Calu3 (cell line): ENCODE results near the gene INPP5F. TPM values are rescaled to one million over a fixed set of nuclear protein-coding genes. Genes with fewer than 3 reads are reported as not detected.

Experiments
- Bru-seq: library from RNA; stranded (reverse); fragments of 400-500 nt; gene quantifications from one replicate; lab custom pipeline; 2021; lab: Mats Ljungman, UMichigan
- BruChase-seq, 2 experiments: library from RNA; stranded (reverse); fragments of 400-500 nt; gene quantifications; one replicate each; lab custom pipeline; 2021; lab: Mats Ljungman, UMichigan
- BruUV-seq: library from RNA; stranded (reverse); fragments of 400-500 nt; replicated peaks from 2 replicates; lab custom pipeline; 2021; lab: Mats Ljungman, UMichigan
- CTCF ChIA-PET: fragments of 300-600 bp; sonication (Branson Sonifier 250); formaldehyde crosslinking; loops from one replicate; lab custom pipeline; 2022; ENCODE audit warnings: antibody characterized with exemption; lab: Charles Lee
- DNase-seq: peaks from one replicate; pipeline ENCODE4 v3.0.0; 2022
- H3K27ac Mint-ChIP-seq: one replicate; pipeline ENCODE4 v1.8.0; 2022; ENCODE audit warnings: mixed read lengths; ENCODE audit not compliant: unreplicated experiment
- H3K27me3 Mint-ChIP-seq: one replicate; pipeline ENCODE4 v1.8.0; 2022; ENCODE audit warnings: mixed read lengths; ENCODE audit not compliant: unreplicated experiment
- H3K36me3 Mint-ChIP-seq: one replicate; pipeline ENCODE4 v1.8.0; 2022; ENCODE audit warnings: mild to moderate bottlenecking, moderate library complexity, mixed read lengths; ENCODE audit not compliant: insufficient read depth, unreplicated experiment
- H3K4me1 Mint-ChIP-seq: one replicate; pipeline ENCODE4 v1.8.0; 2022; ENCODE audit warnings: mild to moderate bottlenecking, low read depth, mixed read lengths; ENCODE audit not compliant: unreplicated experiment
- H3K4me3 Mint-ChIP-seq: one replicate; pipeline ENCODE4 v1.8.0; 2022; ENCODE audit warnings: mild to moderate bottlenecking, low read depth, moderate library complexity, mixed read lengths; ENCODE audit not compliant: unreplicated experiment
- H3K9me3 Mint-ChIP-seq: one replicate; pipeline ENCODE4 v1.8.0; 2022; ENCODE audit warnings: low read depth, mixed read lengths; ENCODE audit not compliant: unreplicated experiment
- intact Hi-C: fragments of 100-400 bp; cut with micrococcal nuclease; formaldehyde crosslinking; loops from one replicate; pipeline ENCODE4 v1.10.0; 2022; ENCODE audit not compliant: unreplicated experiment
- long read RNA-seq: library from polyadenylated mRNA; stranded (forward); transcript quantifications from one replicate; pipeline ENCODE4 v2.0.0, GENCODE V29; 2022
- total RNA-seq: library from RNA; stranded (reverse); gene quantifications from 2 replicates; pipeline ENCODE4 v1.2.3, GENCODE V29; 2022
- TF ChIP-seq, protein P1 (sequence below): fragments of 200-600 bp; IDR thresholded peaks from one replicate; pipeline ENCODE4 v1.8.0; 2022; ENCODE audit warnings: antibody characterized with exemption; ENCODE audit not compliant: unreplicated experiment

The INPP5F gene, protein sequence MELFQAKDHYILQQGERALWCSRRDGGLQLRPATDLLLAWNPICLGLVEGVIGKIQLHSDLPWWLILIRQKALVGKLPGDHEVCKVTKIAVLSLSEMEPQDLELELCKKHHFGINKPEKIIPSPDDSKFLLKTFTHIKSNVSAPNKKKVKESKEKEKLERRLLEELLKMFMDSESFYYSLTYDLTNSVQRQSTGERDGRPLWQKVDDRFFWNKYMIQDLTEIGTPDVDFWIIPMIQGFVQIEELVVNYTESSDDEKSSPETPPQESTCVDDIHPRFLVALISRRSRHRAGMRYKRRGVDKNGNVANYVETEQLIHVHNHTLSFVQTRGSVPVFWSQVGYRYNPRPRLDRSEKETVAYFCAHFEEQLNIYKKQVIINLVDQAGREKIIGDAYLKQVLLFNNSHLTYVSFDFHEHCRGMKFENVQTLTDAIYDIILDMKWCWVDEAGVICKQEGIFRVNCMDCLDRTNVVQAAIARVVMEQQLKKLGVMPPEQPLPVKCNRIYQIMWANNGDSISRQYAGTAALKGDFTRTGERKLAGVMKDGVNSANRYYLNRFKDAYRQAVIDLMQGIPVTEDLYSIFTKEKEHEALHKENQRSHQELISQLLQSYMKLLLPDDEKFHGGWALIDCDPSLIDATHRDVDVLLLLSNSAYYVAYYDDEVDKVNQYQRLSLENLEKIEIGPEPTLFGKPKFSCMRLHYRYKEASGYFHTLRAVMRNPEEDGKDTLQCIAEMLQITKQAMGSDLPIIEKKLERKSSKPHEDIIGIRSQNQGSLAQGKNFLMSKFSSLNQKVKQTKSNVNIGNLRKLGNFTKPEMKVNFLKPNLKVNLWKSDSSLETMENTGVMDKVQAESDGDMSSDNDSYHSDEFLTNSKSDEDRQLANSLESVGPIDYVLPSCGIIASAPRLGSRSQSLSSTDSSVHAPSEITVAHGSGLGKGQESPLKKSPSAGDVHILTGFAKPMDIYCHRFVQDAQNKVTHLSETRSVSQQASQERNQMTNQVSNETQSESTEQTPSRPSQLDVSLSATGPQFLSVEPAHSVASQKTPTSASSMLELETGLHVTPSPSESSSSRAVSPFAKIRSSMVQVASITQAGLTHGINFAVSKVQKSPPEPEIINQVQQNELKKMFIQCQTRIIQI
- total RNA-seq (6.9 and 7.3 TPM in 2 replicates), Bru-seq, nascent RNA (percentile 53 among the genes with signal in this experiment), BruChase-seq, experiment 1, labeled RNA remaining after a 6-hour chase (percentile 47 among the genes with signal in this experiment), BruChase-seq, experiment 2, labeled RNA remaining after a 2-hour chase (percentile 52 among the genes with signal in this experiment)
- long read RNA-seq, full-length matches to known transcripts, result 1 of 13 reads
- long read RNA-seq, partial matches to known transcripts, result 0 of 13 reads
- long read RNA-seq, other reads (novel, unspliced or antisense), result 12 of 13 reads

DNA sequence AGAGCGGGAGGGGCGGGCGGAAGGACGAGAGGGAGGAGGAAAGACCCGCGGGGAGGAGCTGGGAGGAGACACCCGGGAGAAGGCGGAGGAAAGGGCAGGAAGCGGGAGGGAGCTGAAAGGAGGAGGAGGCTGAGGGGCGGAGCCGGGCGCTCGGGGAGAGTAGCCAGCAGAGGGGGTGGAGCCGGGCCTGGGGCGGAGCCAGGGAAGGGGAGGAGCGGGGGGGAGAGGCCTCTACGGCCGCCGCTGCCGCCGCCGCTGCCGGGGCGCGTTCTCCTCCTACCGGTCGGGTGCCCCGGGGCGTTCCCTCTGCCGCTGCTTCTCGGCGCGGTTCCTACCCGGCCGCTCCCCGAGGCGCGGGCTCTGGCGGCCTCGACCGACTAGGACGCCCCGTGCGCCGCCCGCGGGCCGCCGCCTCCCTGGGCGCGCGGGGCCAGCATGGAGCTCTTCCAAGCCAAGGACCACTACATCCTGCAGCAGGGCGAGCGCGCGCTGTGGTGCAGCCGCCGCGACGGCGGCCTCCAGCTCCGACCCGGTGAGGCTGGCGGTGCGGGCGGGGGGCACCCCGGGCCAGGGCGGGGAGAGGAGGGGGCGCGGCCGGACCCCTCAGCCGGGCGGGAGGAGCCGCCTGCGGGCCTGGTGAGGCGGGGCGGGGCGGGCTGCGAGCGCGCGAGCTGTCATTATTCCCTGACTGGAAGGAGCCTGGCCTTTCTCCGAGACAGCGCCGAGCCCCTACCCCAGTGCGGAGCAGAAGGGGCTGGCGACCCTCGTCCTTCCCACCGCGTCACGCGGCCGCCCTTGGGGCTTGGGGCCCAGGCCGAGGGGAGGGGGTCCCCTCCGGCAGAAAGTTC lies at the start of gene INPP5F:
Gene INPP5F, plus strand, starts transcription at position 223 of the 848 bp plus-strand sequence. Its CDS starts 213 bp downstream, at position 436.
- Mint-ChIP-seq H3K9me3 (no peaks in the 10 kb centered on the region), H3K27me3 (no peaks in the 10 kb centered on the region), H3K4me1 (peaks cover 26% of the 10 kb centered on the region), H3K4me3 (peak within 1 kb of the TSS; percentile 72), H3K36me3 (peaks cover 16% of the 10 kb centered on the region), H3K27ac (peak within 1 kb of the TSS; percentile 61)
- DNase-seq, result peak; percentile 97
- TF ChIP-seq, protein P1, sequence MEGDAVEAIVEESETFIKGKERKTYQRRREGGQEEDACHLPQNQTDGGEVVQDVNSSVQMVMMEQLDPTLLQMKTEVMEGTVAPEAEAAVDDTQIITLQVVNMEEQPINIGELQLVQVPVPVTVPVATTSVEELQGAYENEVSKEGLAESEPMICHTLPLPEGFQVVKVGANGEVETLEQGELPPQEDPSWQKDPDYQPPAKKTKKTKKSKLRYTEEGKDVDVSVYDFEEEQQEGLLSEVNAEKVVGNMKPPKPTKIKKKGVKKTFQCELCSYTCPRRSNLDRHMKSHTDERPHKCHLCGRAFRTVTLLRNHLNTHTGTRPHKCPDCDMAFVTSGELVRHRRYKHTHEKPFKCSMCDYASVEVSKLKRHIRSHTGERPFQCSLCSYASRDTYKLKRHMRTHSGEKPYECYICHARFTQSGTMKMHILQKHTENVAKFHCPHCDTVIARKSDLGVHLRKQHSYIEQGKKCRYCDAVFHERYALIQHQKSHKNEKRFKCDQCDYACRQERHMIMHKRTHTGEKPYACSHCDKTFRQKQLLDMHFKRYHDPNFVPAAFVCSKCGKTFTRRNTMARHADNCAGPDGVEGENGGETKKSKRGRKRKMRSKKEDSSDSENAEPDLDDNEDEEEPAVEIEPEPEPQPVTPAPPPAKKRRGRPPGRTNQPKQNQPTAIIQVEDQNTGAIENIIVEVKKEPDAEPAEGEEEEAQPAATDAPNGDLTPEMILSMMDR, result no peak
- intact Hi-C loops, result loop anchor here (5.0 kb wide), 1 partner anchor 119 kb away; no protein-coding TSS in a partner anchor
- CTCF ChIA-PET, result interaction anchor here (0.6 to 1.9 kb wide), 8 partner anchors 12 to 202 kb away, joined by 3 to 12 read pairs (median 4); partner anchors contain the start of gene TIAL1
- no TSS peak for BruUV-seq

- TF ChIP-seq, protein P1, result no peak
- Mint-ChIP-seq H3K9me3 (no peaks in the 10 kb centered on the region), H3K4me3 (no peak overlapping the region), H3K27me3 (no peaks in the 10 kb centered on the region), H3K27ac (no peak overlapping the region), H3K4me1 (peaks cover 25% of the 10 kb centered on the region), H3K36me3 (peaks cover 30% of the 10 kb centered on the region)
- intact Hi-C loops, result no loop called here
- BruUV-seq, result TSS peak; percentile 52
- CTCF ChIA-PET, result no interaction called here
- no peak for DNase-seq
Observed at GRCh38 chr10:119677126-119677525, 48.7 kb upstream of the INPP5F start.

GRCh38 chr10:119677904-119678755 lies 47.7 kb upstream of the INPP5F start:
- H3K36me3 Mint-ChIP-seq, result peaks cover 28% of the 10 kb centered on the region
- H3K4me1 Mint-ChIP-seq, result peaks cover 30% of the 10 kb centered on the region
- no peaks in the 10 kb centered on the region for H3K9me3 Mint-ChIP-seq
- H3K27ac Mint-ChIP-seq, result no peak overlapping the region
- CTCF ChIA-PET, result no interaction called here
- DNase-seq, result no peak
- BruUV-seq, result no TSS peak
- intact Hi-C loops, result no loop called here
- no peaks in the 10 kb centered on the region for H3K27me3 Mint-ChIP-seq
- H3K4me3 Mint-ChIP-seq, result no peak overlapping the region
- TF ChIP-seq, protein P1, result no peak
